HG03558 (cell line): ENCODE data around the gene SYPL2.
"Not testable (repeated sequence)": the region's sequence is repeated elsewhere in the genome, so short reads cannot be mapped to it uniquely, and the experiment has no call there.

Experiments used
- ATAC-seq: cut with Tn5 transposase; IDR thresholded peaks from one replicate; pipeline ENCODE4 v1.9.1; 2021; ENCODE audit warnings: moderate number of reproducible peaks; ENCODE audit not compliant: unreplicated experiment; ENCODE audit errors: extremely low read depth

The SYPL2 gene

GRCh38 chr1:109468903-109469302 is 2.6 kb downstream of the SYPL2 start:
- no peak for ATAC-seq

DNA sequence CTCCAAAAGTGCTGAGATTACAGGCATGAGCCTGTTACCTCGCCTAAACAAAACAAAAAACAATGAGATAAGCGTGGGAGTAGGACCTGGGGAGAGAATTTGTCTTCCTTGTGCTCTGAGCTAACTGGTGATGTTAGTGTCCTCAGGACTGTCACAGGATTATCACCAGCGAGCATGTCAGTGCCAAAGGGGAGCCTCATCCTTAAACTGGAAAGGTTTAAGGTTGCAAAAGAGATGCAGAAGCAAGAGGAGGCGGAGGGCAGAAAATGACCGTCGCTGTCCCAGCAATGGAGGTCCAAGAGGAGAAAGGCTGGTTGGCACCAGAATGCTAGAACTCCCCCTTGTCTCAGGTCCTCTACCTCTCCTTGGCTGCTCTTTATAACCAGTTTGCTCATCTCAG is 3.9 kb downstream of the SYPL2 start:
- no peak for ATAC-seq

- ATAC-seq, result no peak
Observed at GRCh38 chr1:109472779-109473178, 6.4 kb downstream of the SYPL2 start.

GRCh38 chr1:109473284-109474057 is 7.1 kb downstream of the SYPL2 start:
- ATAC-seq, result not testable (repeated sequence)

DNA sequence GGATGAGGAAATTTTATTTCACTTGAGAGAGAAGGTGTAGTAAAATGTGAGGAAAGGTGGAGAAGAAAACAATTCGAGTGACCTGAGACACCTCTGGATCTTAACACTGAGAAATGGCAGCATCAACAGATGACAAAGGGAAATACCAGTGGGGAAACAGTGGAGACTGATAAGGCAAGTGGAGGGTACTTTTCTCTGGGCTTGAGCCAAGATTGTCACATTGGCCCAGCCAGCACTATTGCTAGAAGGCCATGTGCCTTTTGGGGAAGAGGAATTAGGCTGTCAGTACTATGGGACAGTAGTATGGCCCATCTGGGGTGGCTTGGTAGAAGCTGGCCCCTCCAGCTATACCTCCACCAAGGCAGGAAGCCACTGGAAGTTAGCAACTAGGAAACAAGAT is 8.4 kb downstream of the SYPL2 start:
- no peak for ATAC-seq

GRCh38 chr1:109475261-109475660 is 8.9 kb downstream of the SYPL2 start:
- no peak for ATAC-seq

DNA sequence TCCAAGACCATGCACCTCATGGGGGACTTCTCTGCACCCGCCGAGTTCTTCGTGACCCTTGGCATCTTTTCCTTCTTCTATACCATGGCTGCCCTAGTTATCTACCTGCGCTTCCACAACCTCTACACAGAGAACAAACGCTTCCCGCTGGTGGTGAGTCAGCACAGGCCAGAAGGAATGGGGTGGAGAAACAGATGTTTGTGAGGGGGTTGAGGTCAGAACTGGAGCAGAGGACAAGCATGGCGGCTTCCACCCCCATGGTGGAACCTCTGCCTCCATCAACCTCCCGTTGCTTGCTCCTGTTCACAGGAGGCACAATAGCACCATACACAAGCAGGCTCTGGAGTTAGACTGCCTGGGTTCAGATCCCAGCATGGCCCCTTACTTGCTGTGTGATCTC is 10.5 kb downstream of the SYPL2 start:
- no peak for ATAC-seq

DNA sequence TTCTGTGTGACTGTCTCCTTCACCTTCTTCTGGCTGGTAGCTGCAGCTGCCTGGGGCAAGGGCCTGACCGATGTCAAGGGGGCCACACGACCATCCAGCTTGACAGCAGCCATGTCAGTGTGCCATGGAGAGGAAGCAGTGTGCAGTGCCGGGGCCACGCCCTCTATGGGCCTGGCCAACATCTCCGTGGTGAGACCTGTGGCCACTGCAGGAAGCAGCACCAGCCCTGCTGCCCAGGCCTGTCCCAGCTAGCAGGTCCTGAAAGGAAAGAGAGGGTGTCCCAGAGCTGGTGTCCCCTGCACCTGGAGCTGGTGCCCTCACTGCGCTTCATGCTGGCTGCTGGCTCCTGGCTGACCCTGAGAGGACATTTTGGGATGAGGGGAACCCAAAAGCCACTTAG is 11.5 kb downstream of the SYPL2 start:
- ATAC-seq, result no peak

DNA sequence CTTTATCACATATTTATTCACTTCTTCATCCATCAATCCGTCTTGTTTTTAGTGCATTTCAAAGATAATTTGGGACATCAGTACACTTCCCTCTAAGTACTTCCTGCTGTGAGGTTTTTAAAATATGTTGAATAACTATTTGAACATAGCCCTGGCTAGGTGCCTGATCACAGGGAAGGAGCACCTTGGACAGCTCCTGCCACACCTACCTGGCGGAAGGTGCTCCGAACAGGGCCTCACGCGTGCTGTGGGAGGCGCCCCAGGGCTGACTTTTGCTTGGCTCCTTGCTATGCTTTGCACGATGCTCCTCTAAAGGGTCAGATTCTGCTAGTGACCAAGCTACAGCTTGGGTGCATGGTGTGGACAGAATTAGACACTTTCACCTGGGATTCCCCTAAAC is 12.5 kb downstream of the SYPL2 start:
- no peak for ATAC-seq

DNA sequence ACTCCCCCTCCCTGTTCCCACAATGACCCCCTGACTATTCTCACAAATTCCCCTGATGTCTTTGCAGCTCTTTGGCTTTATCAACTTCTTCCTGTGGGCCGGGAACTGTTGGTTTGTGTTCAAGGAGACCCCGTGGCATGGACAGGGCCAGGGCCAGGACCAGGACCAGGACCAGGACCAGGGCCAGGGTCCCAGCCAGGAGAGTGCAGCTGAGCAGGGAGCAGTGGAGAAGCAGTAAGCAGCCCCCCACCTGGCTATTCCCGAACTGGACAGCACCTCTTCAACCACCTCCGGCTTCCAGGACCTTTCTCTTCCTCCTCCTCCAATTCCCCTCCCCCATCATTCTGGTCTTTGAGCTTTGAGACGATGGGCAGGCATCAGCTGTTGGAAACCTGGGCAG is 13.0 kb downstream of the SYPL2 start:
- no peak for ATAC-seq

GRCh38 chr1:109479901-109480300 is 13.6 kb downstream of the SYPL2 start:
- ATAC-seq, result no peak

- no peak for ATAC-seq
Observed at GRCh38 chr1:109481646-109482045, 15.3 kb downstream of the SYPL2 start.

GRCh38 chr1:109482242-109482641 is 15.9 kb downstream of the SYPL2 start:
- ATAC-seq, result no peak

- no peak for ATAC-seq
Observed at GRCh38 chr1:109482791-109483671, 16.7 kb downstream of the SYPL2 start.

- ATAC-seq, result peak; percentile 58
Observed at GRCh38 chr1:109483672-109484518, 17.5 kb downstream of the SYPL2 start, which contains the start of gene ATXN7L2. ATXN7L2 (plus strand) TSS chr1:109483905; CDS start chr1:109483954, 49 bp downstream.

DNA sequence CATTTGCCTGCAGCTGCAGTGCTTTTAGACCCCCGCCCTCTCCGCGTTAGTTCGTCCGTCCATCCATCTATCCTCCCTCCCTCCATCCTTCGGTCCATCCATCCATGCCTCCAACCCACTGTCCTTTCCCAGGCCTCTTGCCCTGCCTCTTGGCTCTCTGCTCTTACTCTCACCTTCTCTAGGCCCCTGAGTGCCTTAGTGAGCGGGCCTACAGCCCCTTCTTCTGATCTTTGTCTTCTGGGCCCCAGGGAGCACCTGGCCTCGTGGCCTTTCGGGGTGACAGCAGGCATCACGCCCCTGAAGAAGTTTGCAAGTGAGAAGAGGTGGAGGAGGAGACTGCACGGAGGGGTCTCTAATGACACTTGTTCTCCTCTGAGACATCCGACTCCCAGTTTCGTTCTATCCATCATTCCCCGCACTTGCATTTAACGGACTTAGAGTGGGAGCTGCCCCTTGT is 18.2 kb downstream of the SYPL2 start:
- ATAC-seq, result no peak

DNA sequence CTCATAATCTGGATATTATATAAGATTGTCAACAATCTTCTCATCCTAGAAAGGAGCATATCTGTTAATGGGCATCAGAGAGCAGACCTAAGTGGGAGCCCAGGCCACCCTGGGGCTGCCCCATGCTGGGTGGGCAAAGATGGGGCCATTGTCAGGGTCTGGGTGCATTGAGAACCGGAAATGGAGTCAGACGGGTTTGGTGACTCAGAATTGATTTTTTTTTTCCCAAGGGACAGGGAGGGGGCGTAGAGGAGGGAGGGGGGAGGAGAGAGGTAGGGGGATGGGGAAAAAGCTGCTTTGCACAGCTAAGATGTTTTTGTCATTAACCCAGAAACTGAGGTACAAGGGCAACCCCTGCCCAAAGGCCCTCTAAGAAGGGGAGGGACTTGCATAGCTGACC is 18.7 kb downstream of the SYPL2 start:
- no peak for ATAC-seq

DNA sequence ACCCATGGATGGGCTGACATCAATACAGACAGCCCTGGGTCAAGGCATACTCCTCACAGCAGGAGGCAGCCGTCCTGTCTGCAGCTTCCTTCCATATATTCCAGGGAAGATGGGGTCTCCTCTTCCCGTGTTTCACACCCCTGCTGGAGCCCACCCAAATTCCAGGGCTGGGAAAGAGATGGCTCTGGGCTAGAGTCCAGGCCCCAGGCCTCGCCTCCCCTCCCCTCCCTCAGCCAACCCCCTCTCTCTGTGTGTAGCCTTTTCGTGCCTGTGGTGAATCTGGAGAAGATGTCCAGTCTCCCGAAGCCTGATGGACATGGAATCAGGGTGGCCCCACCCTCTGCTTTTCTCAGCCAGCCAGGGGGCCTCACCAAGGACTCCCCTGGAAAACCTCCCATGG is 20.9 kb downstream of the SYPL2 start:
- ATAC-seq, result no peak

- ATAC-seq, result no peak
Observed at GRCh38 chr1:109488201-109488600, 21.9 kb downstream of the SYPL2 start.

GRCh38 chr1:109488696-109489095 is 22.4 kb downstream of the SYPL2 start:
- no peak for ATAC-seq
